ENCODE data around the gene BAZ2A. TPM values are rescaled to one million over a fixed set of nuclear protein-coding genes. Genes with fewer than 3 reads are reported as not detected.

Gene BAZ2A
- total and polyA plus RNA-seq, 7 donors = 14.4 to 91.1 (median 46.6) TPM

DNA sequence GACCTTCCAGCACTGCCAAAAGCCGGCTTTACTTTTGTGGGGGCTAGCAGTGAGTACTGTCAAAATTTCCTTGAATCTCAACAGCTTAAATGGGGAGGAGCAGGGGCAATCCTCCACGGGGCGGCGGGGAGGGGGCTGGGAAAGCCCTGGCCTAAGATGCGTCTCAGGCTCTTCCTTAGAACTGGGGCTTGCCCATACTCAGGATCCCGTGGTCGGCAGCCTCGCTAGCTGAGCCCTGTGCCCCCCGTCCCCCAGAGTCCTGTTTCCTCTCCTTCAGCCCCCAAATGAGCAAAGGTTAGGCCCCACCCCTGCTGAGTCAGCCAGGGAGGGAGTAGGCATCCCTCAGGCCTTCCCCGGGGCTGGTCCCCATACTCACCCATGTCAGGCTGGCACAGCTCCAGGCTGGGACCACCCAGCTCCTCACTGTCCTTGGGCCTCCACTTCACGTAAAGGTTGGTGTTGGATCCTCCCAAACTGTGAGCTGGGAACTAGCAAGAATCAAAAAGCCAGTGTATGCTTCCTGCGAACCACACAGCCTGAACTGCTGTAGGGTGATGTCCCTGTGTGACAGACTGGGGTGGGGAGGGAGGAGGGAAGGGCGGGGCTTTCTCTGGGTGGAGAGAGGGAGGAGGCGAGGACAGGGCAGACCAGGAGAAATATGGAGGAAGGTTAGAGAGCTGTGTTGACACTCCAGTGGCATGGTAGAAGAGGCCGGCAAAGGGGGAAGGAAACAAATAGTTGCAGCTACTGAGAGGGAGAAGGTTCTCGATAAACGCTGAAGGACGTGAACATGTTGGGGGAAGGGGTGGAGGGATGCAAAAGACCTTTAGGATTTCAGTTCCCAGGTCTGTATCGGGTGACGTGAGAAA is 5.9 kb upstream of the BAZ2A start:
- TF ChIP-seq EP300 (IDR thresholded peaks at IDR 0.05) (no peak), POLR2A (IDR thresholded peaks at IDR 0.05) (peak; percentile 84 to 92), POLR2AphosphoS5 (IDR thresholded peaks at IDR 0.05) (peak; percentile 94 to 98 (median 96))
- TF ChIP-seq, protein P1, sequence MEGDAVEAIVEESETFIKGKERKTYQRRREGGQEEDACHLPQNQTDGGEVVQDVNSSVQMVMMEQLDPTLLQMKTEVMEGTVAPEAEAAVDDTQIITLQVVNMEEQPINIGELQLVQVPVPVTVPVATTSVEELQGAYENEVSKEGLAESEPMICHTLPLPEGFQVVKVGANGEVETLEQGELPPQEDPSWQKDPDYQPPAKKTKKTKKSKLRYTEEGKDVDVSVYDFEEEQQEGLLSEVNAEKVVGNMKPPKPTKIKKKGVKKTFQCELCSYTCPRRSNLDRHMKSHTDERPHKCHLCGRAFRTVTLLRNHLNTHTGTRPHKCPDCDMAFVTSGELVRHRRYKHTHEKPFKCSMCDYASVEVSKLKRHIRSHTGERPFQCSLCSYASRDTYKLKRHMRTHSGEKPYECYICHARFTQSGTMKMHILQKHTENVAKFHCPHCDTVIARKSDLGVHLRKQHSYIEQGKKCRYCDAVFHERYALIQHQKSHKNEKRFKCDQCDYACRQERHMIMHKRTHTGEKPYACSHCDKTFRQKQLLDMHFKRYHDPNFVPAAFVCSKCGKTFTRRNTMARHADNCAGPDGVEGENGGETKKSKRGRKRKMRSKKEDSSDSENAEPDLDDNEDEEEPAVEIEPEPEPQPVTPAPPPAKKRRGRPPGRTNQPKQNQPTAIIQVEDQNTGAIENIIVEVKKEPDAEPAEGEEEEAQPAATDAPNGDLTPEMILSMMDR (IDR thresholded peaks at IDR 0.05) = no peak
- Histone ChIP-seq H3K27ac (peak overlapping the region; percentile 90 to 98 (median 94)), H3K27me3 (no peaks in the 10 kb centered on the region), H3K9me3 (no peaks in the 10 kb centered on the region), H3K36me3 (peaks cover 25 to 37% (median 34%) of the 10 kb centered on the region in 4 donors), H3K4me3 (peak overlapping the region; percentile 76 to 91 (median 84)), H3K4me1 (peaks cover 0 to 62% (median 50%) of the 10 kb centered on the region in 4 donors)
- intact Hi-C loops (cut with DNase I) = loop anchor here (2.0 to 5.0 kb wide), 4 partner anchors 51 to 451 kb away; partner anchors contain the start of genes NAB2, NACA and RBMS2
- WGBS, 2 donors = 1 to 2% methylated on average over 20 of the region's 20 CpGs
- peak; percentile 96 for DNase-seq

DNA sequence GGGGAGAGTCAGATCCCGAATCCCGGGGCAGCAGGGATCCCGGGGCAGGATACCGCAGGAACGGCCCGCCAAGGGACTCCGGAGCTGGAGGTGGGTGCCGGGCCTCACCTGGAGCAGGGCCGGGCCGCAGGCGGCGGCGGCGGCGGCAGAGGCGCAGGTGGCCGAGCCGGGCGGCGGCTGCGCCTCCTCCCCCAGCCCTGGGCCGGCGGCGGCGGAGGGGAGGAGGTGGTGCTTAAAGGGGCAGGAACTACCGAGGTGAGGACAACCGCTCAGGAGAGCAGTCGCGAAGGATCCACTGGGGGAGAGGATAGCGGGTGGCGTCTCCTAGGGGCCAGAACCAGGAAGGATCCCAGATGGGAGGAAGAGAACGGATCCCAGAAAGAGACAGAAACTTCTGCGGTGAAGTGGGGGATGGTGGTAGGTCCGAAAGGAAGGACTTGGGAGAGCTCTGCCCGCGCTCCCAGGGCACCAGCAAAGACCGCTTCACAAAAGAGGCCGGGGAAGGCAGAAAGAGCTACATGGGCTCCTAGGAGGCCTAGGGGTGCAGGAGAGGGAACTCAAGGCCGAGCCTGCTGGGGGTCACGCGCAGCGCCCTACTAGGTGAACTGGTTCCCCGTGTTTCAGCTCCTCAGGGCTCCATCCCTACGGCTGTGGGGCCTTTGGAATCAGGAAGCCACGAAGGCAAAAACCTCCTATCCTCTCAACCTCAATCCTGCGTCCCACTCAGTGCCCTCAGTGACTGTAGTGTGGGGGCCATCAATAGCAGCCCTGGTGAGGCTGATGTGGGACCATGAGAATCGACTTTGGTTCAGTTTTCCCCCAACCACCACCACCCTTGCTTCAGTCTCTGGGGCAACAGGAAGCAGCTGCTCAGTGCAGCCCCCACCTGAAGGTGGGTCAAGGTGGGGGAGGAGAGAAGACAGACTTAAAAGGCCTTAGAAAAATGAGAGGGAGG is 5.0 kb upstream of the BAZ2A start:
- Histone ChIP-seq H3K9me3 (no peaks in the 10 kb centered on the region), H3K4me3 (peak overlapping the region; percentile 76 to 91 (median 84)), H3K4me1 (peaks cover 0 to 71% (median 56%) of the 10 kb centered on the region in 4 donors), H3K27ac (peak overlapping the region; percentile 90 to 98 (median 94)), H3K36me3 (peaks cover 25 to 28% (median 25%) of the 10 kb centered on the region in 4 donors), H3K27me3 (no peaks in the 10 kb centered on the region)
- TF ChIP-seq, protein P1 (IDR thresholded peaks at IDR 0.05) = peak in 3 of 4 experiments; percentile 30 to 32 (median 31)
- peak; percentile 65 to 88 for TF ChIP-seq POLR2A (IDR thresholded peaks at IDR 0.05)
- TF ChIP-seq EP300 (IDR thresholded peaks at IDR 0.05) = no peak
- peak; percentile 61 to 88 (median 85) for TF ChIP-seq POLR2AphosphoS5 (IDR thresholded peaks at IDR 0.05)
- WGBS, 2 donors = 0 to 1% methylated on average over 47 of the region's 47 CpGs
- peak; percentile 93 for DNase-seq
- intact Hi-C loops (cut with DNase I) = loop anchor here (5.0 kb wide), 2 partner anchors 63 to 452 kb away; partner anchors contain the start of gene NAB2

DNA sequence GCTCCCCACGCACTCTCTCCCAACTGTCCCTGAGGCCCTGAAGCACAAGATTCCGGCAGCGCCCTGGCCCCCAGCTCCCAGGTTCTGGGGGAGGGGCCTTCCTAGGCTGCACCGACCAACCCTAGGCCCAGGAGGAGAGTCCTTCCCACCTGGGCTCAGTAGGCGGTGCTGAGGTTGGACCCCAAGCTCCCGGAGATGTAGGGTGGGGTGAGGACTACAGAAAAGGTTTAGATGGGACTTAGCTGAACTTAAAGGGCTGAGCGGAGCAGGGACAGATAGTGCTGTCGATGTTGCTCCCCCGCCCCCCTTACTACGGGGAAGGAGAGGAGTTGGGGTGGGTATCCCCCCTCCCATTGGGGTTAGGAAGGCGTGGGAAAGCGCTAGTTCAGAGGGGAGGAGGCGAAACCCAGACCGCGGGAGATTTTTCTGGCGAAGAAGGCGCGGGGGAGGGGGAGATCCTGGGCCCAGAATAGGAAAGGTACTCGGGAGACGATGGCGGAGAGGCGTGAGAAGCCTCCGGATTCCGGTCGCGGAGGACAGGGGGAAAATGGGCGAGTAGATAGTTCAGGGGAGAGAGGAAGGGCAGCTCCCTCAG is 4.2 kb upstream of the BAZ2A start:
- DNase-seq = no peak
- Histone ChIP-seq H3K9me3 (no peaks in the 10 kb centered on the region), H3K4me3 (peak overlapping the region; percentile 76 to 91 (median 84)), H3K27me3 (no peaks in the 10 kb centered on the region), H3K4me1 (peaks cover 0 to 71% (median 54%) of the 10 kb centered on the region in 4 donors), H3K27ac (peak overlapping the region; percentile 90 to 98 (median 94)), H3K36me3 (peaks cover 17 to 20% (median 17%) of the 10 kb centered on the region in 4 donors)
- TF ChIP-seq POLR2AphosphoS5 (IDR thresholded peaks at IDR 0.05) (peak in 2 of 4 donors; percentile 5 to 38), POLR2A (IDR thresholded peaks at IDR 0.05) (peak in 1 of 2 donors; percentile 34)
- TF ChIP-seq, protein P1 (IDR thresholded peaks at IDR 0.05) = no peak
- 1 to 3% methylated on average over 27 of the region's 27 CpGs for WGBS, 2 donors
- intact Hi-C loops (cut with DNase I) = loop anchor here (5.0 kb wide), 1 partner anchor 62 kb away; no protein-coding TSS in a partner anchor

Measured in sigmoid colon (tissue), 7 donors.